ELF-1 (cell line): ENCODE results near the gene STX3.
"Not testable (repeated sequence)": the region's sequence is repeated elsewhere in the genome, so short reads cannot be mapped to it uniquely, and the experiment has no call there.

Experiments
- DNase-seq: peaks from one replicate; pipeline ENCODE4 v3.0.0-alpha.2; 2016; ENCODE audit warnings: low read depth, low spot score

The STX3 gene

GRCh38 chr11:59841514-59841913, 86.3 kb downstream of the STX3 start:
- DNase-seq: no peak

- DNase-seq: no peak
Measured at GRCh38 chr11:59842316-59842715, 87.1 kb downstream of the STX3 start.

GRCh38 chr11:59845399-59845798, 90.2 kb downstream of the STX3 start, which contains the start of gene CBLIF:
CBLIF (minus strand) TSS chr11:59845499; CDS start chr11:59845453, 46 bp downstream.
- no peak for DNase-seq

- DNase-seq: no peak
Measured at GRCh38 chr11:59846556-59846955, 91.4 kb downstream of the STX3 start.

GRCh38 chr11:59847626-59848025, 92.5 kb downstream of the STX3 start:
- no peak for DNase-seq

- not testable (repeated sequence) for DNase-seq
Measured at GRCh38 chr11:59848439-59848838, 93.3 kb downstream of the STX3 start.

GRCh38 chr11:59849129-59849528, 94.0 kb downstream of the STX3 start:
- DNase-seq: no peak

GRCh38 chr11:59849551-59849950, 94.4 kb downstream of the STX3 start:
- DNase-seq: not testable (repeated sequence)

GRCh38 chr11:59851416-59851815, 96.2 kb downstream of the STX3 start:
- DNase-seq: not testable (repeated sequence)

GRCh38 chr11:59854871-59855270, 99.7 kb downstream of the STX3 start:
- DNase-seq: no peak
